GM21619 (cell line): Measurements from ENCODE around the gene TINCR.
"Not testable (repeated sequence)": the region's sequence is repeated elsewhere in the genome, so short reads cannot be mapped to it uniquely, and the experiment has no call there.

ENCODE experiments used
- ATAC-seq: cut with Tn5 transposase; IDR thresholded peaks from one replicate; pipeline ENCODE4 v1.9.1; 2021; ENCODE audit not compliant: unreplicated experiment

Gene TINCR

GRCh38 chr19:5561559-5561958 lies 6.2 kb downstream of the TINCR start:
- no peak for ATAC-seq

- ATAC-seq: no peak
Observed at GRCh38 chr19:5560156-5560555, 7.6 kb downstream of the TINCR start.

- no peak for ATAC-seq
Observed at GRCh38 chr19:5559804-5560133, 8.0 kb downstream of the TINCR start.

- ATAC-seq: no peak
Observed at GRCh38 chr19:5558101-5558621, 9.6 kb downstream of the TINCR start.

- ATAC-seq: no peak
Observed at GRCh38 chr19:5557691-5558090, 10.1 kb downstream of the TINCR start.

GRCh38 chr19:5554828-5555227 lies 12.9 kb downstream of the TINCR start:
- no peak for ATAC-seq

- no peak for ATAC-seq
Observed at GRCh38 chr19:5553892-5554291, 13.9 kb downstream of the TINCR start.

- no peak for ATAC-seq
Observed at GRCh38 chr19:5547881-5548280, 19.9 kb downstream of the TINCR start.

GRCh38 chr19:5545984-5546383 lies 21.8 kb downstream of the TINCR start:
- ATAC-seq: no peak

- ATAC-seq: no peak
Observed at GRCh38 chr19:5545051-5545450, 22.7 kb downstream of the TINCR start.

- ATAC-seq: no peak
Observed at GRCh38 chr19:5542665-5543064, 25.1 kb downstream of the TINCR start.

GRCh38 chr19:5541456-5541855 lies 26.3 kb downstream of the TINCR start:
- ATAC-seq: no peak

GRCh38 chr19:5540208-5540607 lies 27.5 kb downstream of the TINCR start:
- ATAC-seq: no peak

GRCh38 chr19:5537870-5538269 lies 29.9 kb downstream of the TINCR start:
- no peak for ATAC-seq

GRCh38 chr19:5536982-5537579 lies 30.7 kb downstream of the TINCR start:
- not testable (repeated sequence) for ATAC-seq

GRCh38 chr19:5536337-5536894 lies 31.3 kb downstream of the TINCR start:
- no peak for ATAC-seq

GRCh38 chr19:5534787-5535586 lies 32.8 kb downstream of the TINCR start:
- ATAC-seq: no peak

GRCh38 chr19:5533257-5533656 lies 34.5 kb downstream of the TINCR start:
- no peak for ATAC-seq

- ATAC-seq: no peak
Observed at GRCh38 chr19:5530701-5531100, 37.1 kb downstream of the TINCR start.

- ATAC-seq: no peak
Observed at GRCh38 chr19:5526691-5527090, 41.1 kb downstream of the TINCR start.

- ATAC-seq: no peak
Observed at GRCh38 chr19:5524081-5524480, 43.7 kb downstream of the TINCR start.

- no peak for ATAC-seq
Observed at GRCh38 chr19:5522106-5522505, 45.6 kb downstream of the TINCR start.
